Glomerular visceral epithelial cell (primary cell): ENCODE results near the gene OFD1.
A peak's percentile ranks its signal among the peaks of the same experiment; 100 is the strongest.

Experiments
- DNase-seq: peaks from one replicate; pipeline ENCODE4 v3.0.0-alpha.2; 2016; ENCODE audit errors: extremely low spot score

OFD1 gene

GRCh38 chrX:13734278-13735172 is at the start of gene OFD1, which contains the start of gene TRAPPC2:
Gene OFD1, plus strand, starts transcription at chrX:13734748. Its CDS starts 324 bp downstream, at chrX:13735072.
Gene TRAPPC2, minus strand, starts transcription at chrX:13734620. Its CDS starts 14,657 bp downstream, at chrX:13719963.
- peak; percentile 94 for DNase-seq

GRCh38 chrX:13685126-13685763 is 49.3 kb upstream of the OFD1 start:
- DNase-seq: peak; percentile 14

- DNase-seq: no peak
These were observed 47.3 kb upstream of the OFD1 start for GRCh38 chrX:13687203-13687602.

GRCh38 chrX:13688384-13688957 is 46.1 kb upstream of the OFD1 start:
- no peak for DNase-seq

GRCh38 chrX:13688958-13689740 is 45.4 kb upstream of the OFD1 start, which contains the start of gene RAB9A:
Gene RAB9A, plus strand, starts transcription at chrX:13689128. Its CDS starts 19,619 bp downstream, at chrX:13708747.
- peak; percentile 77 for DNase-seq

GRCh38 chrX:13689741-13690211 is 44.8 kb upstream of the OFD1 start:
- no peak for DNase-seq

GRCh38 chrX:13690836-13691235 is 43.7 kb upstream of the OFD1 start:
- DNase-seq: no peak

- peak; percentile 38 for DNase-seq
These were observed 42.6 kb upstream of the OFD1 start for GRCh38 chrX:13691841-13692371.

GRCh38 chrX:13692771-13693231 is 41.7 kb upstream of the OFD1 start:
- no peak for DNase-seq

- DNase-seq: peak; percentile 29
These were observed 41.1 kb upstream of the OFD1 start for GRCh38 chrX:13693341-13693961.

- no peak for DNase-seq
These were observed 40.2 kb upstream of the OFD1 start for GRCh38 chrX:13694359-13694758.

- DNase-seq: no peak
These were observed 39.6 kb upstream of the OFD1 start for GRCh38 chrX:13694983-13695382.

GRCh38 chrX:13695601-13696115 is 38.9 kb upstream of the OFD1 start:
- DNase-seq: no peak

GRCh38 chrX:13697455-13697854 is 37.1 kb upstream of the OFD1 start:
- DNase-seq: no peak

- no peak for DNase-seq
These were observed 36.6 kb upstream of the OFD1 start for GRCh38 chrX:13697976-13698375.

GRCh38 chrX:13698432-13698831 is 36.1 kb upstream of the OFD1 start:
- DNase-seq: no peak

GRCh38 chrX:13699183-13699826 is 35.2 kb upstream of the OFD1 start:
- DNase-seq: no peak

- DNase-seq: no peak
These were observed 34.2 kb upstream of the OFD1 start for GRCh38 chrX:13700380-13700779.

- DNase-seq: no peak
These were observed 32.3 kb upstream of the OFD1 start for GRCh38 chrX:13702111-13702789.
